HepG2 (cell line): ENCODE results near the gene IQSEC1. TPM values are rescaled to one million over a fixed set of nuclear protein-coding genes. Genes with fewer than 3 reads are reported as not detected.
A peak's percentile ranks its signal among the peaks of the same experiment; 100 is the strongest.

Experiments
- CCDC6 ChIP-seq: sonication (generic); formaldehyde crosslinking; IDR thresholded peaks from 2 replicates; pipeline ENCODE4 v1.8.1; 2022; ENCODE audit warnings: mild to moderate bottlenecking, missing genetic modification reagents, moderate library complexity
- DPF2 ChIP-seq: sonication (generic); formaldehyde crosslinking; IDR thresholded peaks from 2 replicates; pipeline ENCODE4 v1.4.0; 2020; ENCODE audit warnings: mild to moderate bottlenecking, low read depth, missing genetic modification reagents, borderline replicate concordance
- ETV6 ChIP-seq: sonication (generic); formaldehyde crosslinking; conservative IDR thresholded peaks from 2 replicates; pipeline ENCODE4 v1.4.0; 2020; ENCODE audit warnings: missing genetic modification reagents
- GABPB1 ChIP-seq: IDR thresholded peaks from 2 replicates; pipeline ENCODE4 v1.6.1; 2016; ENCODE audit warnings: mild to moderate bottlenecking, missing genetic modification reagents, moderate library complexity, missing compliant biosample characterization
- GATAD2A ChIP-seq: IDR thresholded peaks from 2 replicates; pipeline ENCODE4 v1.6.1; 2016
- HDAC2 ChIP-seq: sonication (generic); formaldehyde crosslinking; IDR thresholded peaks from 2 replicates; pipeline ENCODE4 v1.4.0; 2020; ENCODE audit warnings: missing genetic modification reagents
- HNRNPK ChIP-seq: fragments of 200-400 bp; formaldehyde crosslinking; IDR thresholded peaks from 2 replicates; pipeline ENCODE4 v1.6.1; 2018; ENCODE audit warnings: low read length, low read depth, moderate library complexity, mild to moderate bottlenecking; ENCODE audit not compliant: poor library complexity, severe bottlenecking
- MED1 ChIP-seq: sonication (generic); formaldehyde crosslinking; IDR thresholded peaks from 2 replicates; pipeline ENCODE4 v1.4.0; 2020; ENCODE audit warnings: missing genetic modification reagents
- MEF2D ChIP-seq: sonication (generic); formaldehyde crosslinking; IDR thresholded peaks from 2 replicates; pipeline ENCODE4 v1.5.1; 2020; ENCODE audit warnings: mild to moderate bottlenecking, missing genetic modification reagents
- MYPOP ChIP-seq: sonication (generic); formaldehyde crosslinking; IDR thresholded peaks from 2 replicates; pipeline ENCODE4 v1.8.1; 2023; ENCODE audit warnings: mild to moderate bottlenecking, moderate library complexity, missing genetic modification reagents
- SALL1 ChIP-seq: sonication (generic); formaldehyde crosslinking; IDR thresholded peaks from 2 replicates; pipeline ENCODE4 v1.8.0; 2022; ENCODE audit warnings: mild to moderate bottlenecking, missing genetic modification reagents
- SP1 ChIP-seq, 2 experiments: fragments of 450-650 bp in 1 of 2; sonication (generic) in 1 of 2; formaldehyde crosslinking in 1 of 2; IDR thresholded peaks; 2 replicates each; pipeline versions ENCODE4 v1.4.0 to v1.6.1; 2016 to 2020; ENCODE audit warnings: missing genetic modification reagents in 1 of 2
- TAF15 ChIP-seq: fragments of 200-400 bp; formaldehyde crosslinking; IDR thresholded peaks from one replicate; pipeline ENCODE4 v1.6.1; 2018; ENCODE audit warnings: mild to moderate bottlenecking, low read depth, low read length; ENCODE audit not compliant: poor library complexity, severe bottlenecking
- TFDP2 ChIP-seq: sonication (generic); formaldehyde crosslinking; IDR thresholded peaks from 2 replicates; pipeline ENCODE4 v1.4.0; 2020; ENCODE audit warnings: missing genetic modification reagents
- TRIM24 ChIP-seq: sonication (generic); formaldehyde crosslinking; IDR thresholded peaks from 2 replicates; pipeline ENCODE4 v1.8.0; 2022; ENCODE audit warnings: mild to moderate bottlenecking, missing genetic modification reagents
- ZBTB43 ChIP-seq: sonication (generic); formaldehyde crosslinking; conservative IDR thresholded peaks from 2 replicates; pipeline ENCODE4 v1.4.0; 2020; ENCODE audit warnings: missing genetic modification reagents
- ZBTB44 ChIP-seq: sonication (generic); formaldehyde crosslinking; IDR thresholded peaks from 2 replicates; pipeline ENCODE4 v1.4.0; 2020; ENCODE audit warnings: missing genetic modification reagents
- ZNF30 ChIP-seq: sonication (generic); formaldehyde crosslinking; IDR thresholded peaks from 2 replicates; pipeline ENCODE4 v1.5.0; 2020; ENCODE audit warnings: mild to moderate bottlenecking, missing genetic modification reagents
- ZNF720 ChIP-seq: sonication (generic); formaldehyde crosslinking; IDR thresholded peaks from 2 replicates; pipeline ENCODE4 v1.4.0; 2020; ENCODE audit warnings: missing genetic modification reagents
- polyA plus RNA-seq, 8 experiments: library from polyadenylated mRNA; depleted of rRNA in 3 of 8; stranded (reverse) in 7 of 8; unstranded in 1 of 8; fragments of >200 nt; fragmentation: Illumina TruSeq in 4 of 8; extraction: Trizol in 4 of 8; gene quantifications; 2 replicates each; pipeline versions ENCODE4 v1.2.1 to v1.2.3, GENCODE V29; 2011 to 2016; ENCODE audit warnings: low read depth in 4 of 8, missing spikeins in 1 of 8, mixed read lengths in 1 of 8; ENCODE audit not compliant: insufficient read depth in 1 of 8
- total RNA-seq, 5 experiments: library from RNA; depleted of rRNA; stranded (reverse); fragments of >200 nt; fragmentation: Illumina TruSeq; extraction: Trizol; gene quantifications; 2 replicates each; pipeline ENCODE4 v1.2.3, GENCODE V29; 2016; ENCODE audit warnings: low read depth in 1 of 5
- TF ChIP-seq, protein P1 (sequence below): IDR thresholded peaks from 2 replicates; pipeline ENCODE4 v1.6.1; 2012; ENCODE audit warnings: low read depth, low read length, improper control_type of control experiment

The IQSEC1 gene
- total and polyA plus RNA-seq, 2 of the 13 experiments (the other 11 are each of a cell fraction or from before 2014, with no cell fraction given), result 17.4 to 20.2 TPM

DNA sequence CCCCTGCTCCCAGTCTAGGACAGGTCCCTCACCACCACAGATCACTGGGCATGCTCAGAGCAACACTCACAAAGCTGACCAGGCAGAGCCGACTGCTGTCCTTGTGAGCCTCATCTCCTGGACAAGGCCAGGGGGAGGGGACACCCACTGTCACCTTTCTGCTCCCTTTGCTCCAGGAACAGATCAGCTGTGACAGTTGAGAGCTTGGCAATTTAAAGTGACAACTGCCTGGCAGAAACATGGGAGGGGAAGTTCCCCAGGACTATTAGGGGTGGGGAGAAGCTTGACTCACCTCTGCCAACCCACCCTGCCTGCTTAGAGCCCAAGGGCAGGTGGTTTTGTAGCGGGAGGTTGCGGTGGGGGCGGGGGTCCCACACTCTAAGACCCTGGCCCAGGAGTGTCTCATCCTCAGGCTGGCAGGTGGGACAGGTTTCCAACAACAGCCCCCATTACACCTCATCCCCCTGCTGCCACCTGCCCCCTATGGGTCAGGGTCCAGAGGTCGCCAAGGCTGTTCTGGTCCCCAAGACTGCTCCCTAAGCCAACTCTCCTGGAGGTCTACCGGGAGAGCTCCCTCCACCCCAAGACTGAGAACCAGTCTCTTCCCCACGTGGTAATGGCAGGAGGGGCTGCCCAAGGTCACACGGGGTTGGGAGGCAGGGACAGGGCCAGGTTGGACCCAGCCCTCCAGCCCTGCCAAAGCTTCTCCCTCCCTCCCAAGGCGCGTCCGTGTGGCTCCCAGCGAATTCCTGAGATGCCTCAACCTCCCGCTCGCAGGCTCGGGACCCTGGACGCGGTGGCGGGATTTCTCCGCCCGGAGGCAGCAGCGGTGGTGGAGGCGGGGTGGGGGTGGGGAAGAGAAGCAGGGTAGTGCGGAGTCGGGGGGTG lies 80.4 kb downstream of the IQSEC1 start (continued):
- TF ChIP-seq ZBTB44 (CRISPR knock-in tag), result no peak
- TF ChIP-seq SP1 (IDR thresholded peaks at IDR 0.05), result no peak
- no peak for TF ChIP-seq SP1 (CRISPR knock-in tag; IDR thresholded peaks at IDR 0.05)
- no peak for TF ChIP-seq MEF2D (CRISPR knock-in tag)
- no peak for TF ChIP-seq GABPB1 (CRISPR knock-in tag)
- TF ChIP-seq DPF2 (CRISPR knock-in tag), result 0 out of 2 replicates have a peak, but pooled peaks have one; percentile 18
- no peak for TF ChIP-seq TAF15
- TF ChIP-seq TRIM24 (CRISPR knock-in tag), result no peak
- no peak; the same call in 1 of the 2 replicates for TF ChIP-seq SALL1 (CRISPR knock-in tag)
- no peak for TF ChIP-seq MYPOP (CRISPR knock-in tag)
- TF ChIP-seq ZNF720, result no peak
- TF ChIP-seq, protein P1, sequence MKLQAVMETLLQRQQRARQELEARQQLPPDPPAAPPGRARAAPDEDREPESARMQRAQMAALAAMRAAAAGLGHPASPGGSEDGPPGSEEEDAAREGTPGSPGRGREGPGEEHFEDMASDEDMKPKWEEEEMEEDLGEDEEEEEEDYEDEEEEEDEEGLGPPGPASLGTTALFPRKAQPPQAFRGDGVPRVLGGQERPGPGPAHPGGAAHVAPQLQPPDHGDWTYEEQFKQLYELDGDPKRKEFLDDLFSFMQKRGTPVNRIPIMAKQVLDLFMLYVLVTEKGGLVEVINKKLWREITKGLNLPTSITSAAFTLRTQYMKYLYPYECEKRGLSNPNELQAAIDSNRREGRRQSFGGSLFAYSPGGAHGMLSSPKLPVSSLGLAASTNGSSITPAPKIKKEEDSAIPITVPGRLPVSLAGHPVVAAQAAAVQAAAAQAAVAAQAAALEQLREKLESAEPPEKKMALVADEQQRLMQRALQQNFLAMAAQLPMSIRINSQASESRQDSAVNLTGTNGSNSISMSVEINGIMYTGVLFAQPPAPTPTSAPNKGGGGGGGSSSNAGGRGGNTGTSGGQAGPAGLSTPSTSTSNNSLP, result no peak
- no peak for TF ChIP-seq ZNF30 (CRISPR knock-in tag)
- no peak for TF ChIP-seq CCDC6 (CRISPR knock-in tag)
- no peak for TF ChIP-seq MED1
- no peak for TF ChIP-seq TFDP2 (CRISPR knock-in tag)
- 0 out of 2 replicates have a peak, but pooled peaks have one; percentile 49 for TF ChIP-seq HDAC2
- no peak for TF ChIP-seq ZBTB43 (CRISPR knock-in tag)
- no peak for TF ChIP-seq ETV6 (CRISPR knock-in tag)
- no peak for TF ChIP-seq HNRNPK
- 0 out of 2 replicates have a peak, but pooled peaks have one; percentile 20 for TF ChIP-seq GATAD2A (CRISPR knock-in tag)
